ENCODE measurements around the gene HCAR1.
"Not testable (repeated sequence)": the region's sequence is repeated elsewhere in the genome, so short reads cannot be mapped to it uniquely, and the experiment has no call there.

Gene HCAR1

DNA sequence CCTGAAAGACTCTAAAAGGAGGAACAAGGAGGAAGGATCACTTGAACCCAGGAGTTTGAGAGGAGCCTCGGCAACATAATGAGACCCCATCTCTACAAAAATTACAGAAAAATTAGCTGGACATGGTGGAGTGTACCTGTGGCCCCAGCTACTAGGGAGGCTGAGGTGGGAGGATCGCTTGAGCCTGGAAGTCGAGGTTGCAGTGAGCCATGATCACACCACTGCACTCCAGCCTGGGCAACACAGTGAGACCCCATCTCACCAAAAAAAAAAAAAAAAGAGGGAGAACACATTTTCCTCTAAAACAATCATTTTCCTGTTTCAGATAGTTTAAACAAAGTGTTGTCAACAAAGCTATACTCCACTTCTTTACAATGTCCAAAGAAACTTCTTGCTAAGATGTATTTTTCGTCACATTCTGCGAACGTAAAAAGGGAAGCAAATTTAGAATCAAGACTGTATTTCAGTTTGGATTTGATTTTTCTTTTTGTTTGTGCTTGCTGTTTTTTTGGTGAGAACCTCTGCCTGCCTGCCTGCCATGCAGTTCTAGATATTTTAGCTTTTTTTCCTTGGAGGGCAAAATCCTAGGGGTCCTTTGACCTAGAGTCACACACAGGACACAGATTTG is 5.1 kb downstream of the HCAR1 start:
- in situ Hi-C loops (cut with HindIII; ENCODE audit: low pct_ligation_motif_present, low pct_unique_long_range_greater_than_20kb, low sequenced_read_pairs), result no loop called here
- DNase-seq, result no peak

GRCh38 chr12:122724641-122725243 is 5.9 kb downstream of the HCAR1 start:
- in situ Hi-C loops (cut with HindIII; ENCODE audit: low pct_ligation_motif_present, low pct_unique_long_range_greater_than_20kb, low sequenced_read_pairs), result no loop called here
- DNase-seq, result no peak

- in situ Hi-C loops (cut with HindIII; ENCODE audit: low pct_ligation_motif_present, low pct_unique_long_range_greater_than_20kb, low sequenced_read_pairs), result no loop called here
- no peak for DNase-seq
Measured at GRCh38 chr12:122722387-122722786, 8.3 kb downstream of the HCAR1 start.

DNA sequence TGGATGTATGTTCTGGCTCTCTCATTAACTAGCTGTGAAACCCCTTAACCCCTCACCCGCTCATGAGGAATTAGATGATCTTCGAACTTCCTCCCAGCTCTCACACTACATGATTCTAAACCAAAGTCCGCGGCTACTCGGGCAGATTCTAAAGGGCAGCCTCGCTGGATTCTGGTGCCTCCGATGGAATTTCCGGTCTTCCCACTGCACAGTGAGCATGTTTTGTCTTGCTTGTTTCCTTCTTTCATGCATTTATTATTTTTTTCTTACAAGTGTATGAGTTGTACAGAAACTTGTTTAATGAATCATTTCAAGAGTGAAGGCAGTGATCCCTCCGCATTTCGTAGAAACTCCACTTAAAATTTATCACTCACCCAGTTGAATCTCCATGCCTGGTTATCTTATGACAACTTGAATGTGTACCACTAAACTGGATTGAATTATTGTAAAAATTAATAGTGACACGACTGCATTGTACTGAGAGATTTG is 9.5 kb downstream of the HCAR1 start:
- in situ Hi-C loops (cut with HindIII; ENCODE audit: low pct_ligation_motif_present, low pct_unique_long_range_greater_than_20kb, low sequenced_read_pairs), result no loop called here
- DNase-seq, result no peak

- not testable (repeated sequence) for DNase-seq
Measured at GRCh38 chr12:122716658-122717057, 14.0 kb downstream of the HCAR1 start, which contains the start of gene HCAR3. Gene HCAR3, minus strand, starts transcription at chr12:122716811. Its CDS starts 74 bp downstream, at chr12:122716737.

GRCh38 chr12:122715211-122715610 is 15.4 kb downstream of the HCAR1 start:
- DNase-seq; in situ Hi-C loops (cut with HindIII; ENCODE audit: low pct_ligation_motif_present, low pct_unique_long_range_greater_than_20kb, low sequenced_read_pairs): not testable (repeated sequence)

More at GRCh38 chr12:122716658-122717057, 14.0 kb downstream of the HCAR1 start, which contains the start of gene HCAR3:
- in situ Hi-C loops (cut with HindIII; ENCODE audit: low pct_ligation_motif_present, low pct_unique_long_range_greater_than_20kb, low sequenced_read_pairs), result not testable (repeated sequence)

- in situ Hi-C loops (cut with HindIII; ENCODE audit: low pct_ligation_motif_present, low pct_unique_long_range_greater_than_20kb, low sequenced_read_pairs); DNase-seq: not testable (repeated sequence)
Measured at GRCh38 chr12:122713491-122714188, 17.0 kb downstream of the HCAR1 start.

DNA sequence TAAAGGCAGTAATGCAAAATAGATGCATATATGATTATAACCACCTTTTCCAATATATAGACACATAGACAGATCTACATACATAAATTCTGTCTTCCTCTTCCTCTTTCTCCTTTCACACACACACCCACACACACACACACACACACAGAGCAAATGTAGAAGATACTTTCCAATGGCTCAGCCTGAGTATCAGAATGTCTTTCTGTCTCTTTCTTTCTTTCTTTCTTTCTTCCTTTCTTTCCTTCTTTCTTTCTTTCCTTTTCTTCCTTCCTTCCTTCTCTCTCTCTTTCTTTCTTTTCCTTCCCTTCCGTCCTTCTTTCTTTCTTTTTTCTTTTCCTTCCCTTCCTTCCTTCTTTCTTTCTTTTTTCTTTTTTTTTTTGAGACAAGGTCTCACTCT is 19.4 kb downstream of the HCAR1 start:
- in situ Hi-C loops (cut with HindIII; ENCODE audit: low pct_ligation_motif_present, low pct_unique_long_range_greater_than_20kb, low sequenced_read_pairs), result not testable (repeated sequence)

GRCh38 chr12:122710341-122710740 is 20.3 kb downstream of the HCAR1 start:
- DNase-seq; in situ Hi-C loops (cut with HindIII; ENCODE audit: low pct_ligation_motif_present, low pct_unique_long_range_greater_than_20kb, low sequenced_read_pairs): not testable (repeated sequence)

More for the DNA sequence above, 19.4 kb downstream of the HCAR1 start:
- not testable (repeated sequence) for DNase-seq

GRCh38 chr12:122709287-122709686 is 21.4 kb downstream of the HCAR1 start:
- in situ Hi-C loops (cut with HindIII; ENCODE audit: low pct_ligation_motif_present, low pct_unique_long_range_greater_than_20kb, low sequenced_read_pairs); DNase-seq: not testable (repeated sequence)

- DNase-seq; in situ Hi-C loops (cut with HindIII; ENCODE audit: low pct_ligation_motif_present, low pct_unique_long_range_greater_than_20kb, low sequenced_read_pairs): not testable (repeated sequence)
Measured at GRCh38 chr12:122703841-122704240, 26.8 kb downstream of the HCAR1 start.

GRCh38 chr12:122702890-122703611 is 27.6 kb downstream of the HCAR1 start, which contains the start of gene HCAR2:
Gene HCAR2, minus strand, starts transcription at chr12:122703357. Its CDS starts 74 bp downstream, at chr12:122703283.
- in situ Hi-C loops (cut with HindIII; ENCODE audit: low pct_ligation_motif_present, low pct_unique_long_range_greater_than_20kb, low sequenced_read_pairs); DNase-seq: not testable (repeated sequence)

DNA sequence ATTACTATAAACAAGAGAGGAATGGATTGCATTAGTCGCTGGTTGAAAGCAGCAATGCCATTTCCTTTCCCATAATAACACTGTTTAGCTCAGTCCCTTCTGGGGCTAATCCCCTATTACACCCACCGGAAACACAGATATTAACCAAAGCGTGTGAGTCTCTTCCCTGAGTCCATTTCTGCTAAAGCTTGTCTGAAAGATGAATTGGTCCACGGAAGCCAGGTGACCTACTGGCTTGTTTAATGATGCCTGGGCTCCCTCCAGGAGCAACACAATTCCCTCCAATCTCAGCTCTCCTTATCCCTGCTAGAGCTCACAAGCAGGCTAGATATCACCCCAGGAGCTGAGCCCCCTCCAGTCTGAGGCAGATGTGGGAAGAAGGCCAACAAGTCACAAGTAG is 29.2 kb downstream of the HCAR1 start:
- in situ Hi-C loops (cut with HindIII; ENCODE audit: low pct_ligation_motif_present, low pct_unique_long_range_greater_than_20kb, low sequenced_read_pairs); DNase-seq: not testable (repeated sequence)

DNA sequence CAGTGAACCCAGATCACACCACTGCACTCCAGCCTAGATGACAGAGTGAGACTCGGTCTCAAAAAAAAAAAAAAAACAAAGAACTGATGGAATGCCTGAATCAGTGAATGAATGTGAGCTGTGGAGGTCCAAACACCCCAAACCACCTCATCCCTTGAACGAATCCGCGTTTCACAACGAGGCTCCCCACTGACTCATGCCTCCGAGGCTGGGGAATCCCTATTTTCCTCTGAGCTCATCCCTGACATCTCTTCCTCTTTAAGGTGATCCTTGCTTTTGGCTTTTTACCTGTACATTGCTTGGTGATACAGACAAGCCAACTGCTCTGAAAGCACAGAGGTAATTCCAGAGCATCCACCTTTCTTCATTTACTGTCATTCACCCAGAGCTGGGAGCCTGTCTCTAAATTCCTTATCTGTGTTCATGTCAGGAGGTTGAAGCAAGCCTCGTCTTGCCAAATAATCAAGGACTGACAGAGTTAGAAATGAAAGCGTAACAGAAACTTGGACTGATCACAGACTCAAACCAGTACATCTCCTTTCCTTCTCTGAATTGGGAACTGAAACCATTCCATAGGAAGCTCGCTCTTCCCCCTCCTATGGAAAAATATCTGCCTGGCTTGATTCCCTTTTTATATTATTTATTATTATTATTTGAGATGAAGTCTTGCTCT is 30.5 kb downstream of the HCAR1 start:
- in situ Hi-C loops (cut with HindIII; ENCODE audit: low pct_ligation_motif_present, low pct_unique_long_range_greater_than_20kb, low sequenced_read_pairs); DNase-seq: not testable (repeated sequence)

GRCh38 chr12:122696922-122697321 is 33.7 kb downstream of the HCAR1 start:
- in situ Hi-C loops (cut with HindIII; ENCODE audit: low pct_ligation_motif_present, low pct_unique_long_range_greater_than_20kb, low sequenced_read_pairs); DNase-seq: not testable (repeated sequence)

- in situ Hi-C loops (cut with HindIII; ENCODE audit: low pct_ligation_motif_present, low pct_unique_long_range_greater_than_20kb, low sequenced_read_pairs), result no loop called here
- no peak for DNase-seq
Measured at GRCh38 chr12:122691566-122691965, 39.1 kb downstream of the HCAR1 start.

GRCh38 chr12:122688291-122688690 is 42.4 kb downstream of the HCAR1 start:
- in situ Hi-C loops (cut with HindIII; ENCODE audit: low pct_ligation_motif_present, low pct_unique_long_range_greater_than_20kb, low sequenced_read_pairs), result no loop called here

DNA sequence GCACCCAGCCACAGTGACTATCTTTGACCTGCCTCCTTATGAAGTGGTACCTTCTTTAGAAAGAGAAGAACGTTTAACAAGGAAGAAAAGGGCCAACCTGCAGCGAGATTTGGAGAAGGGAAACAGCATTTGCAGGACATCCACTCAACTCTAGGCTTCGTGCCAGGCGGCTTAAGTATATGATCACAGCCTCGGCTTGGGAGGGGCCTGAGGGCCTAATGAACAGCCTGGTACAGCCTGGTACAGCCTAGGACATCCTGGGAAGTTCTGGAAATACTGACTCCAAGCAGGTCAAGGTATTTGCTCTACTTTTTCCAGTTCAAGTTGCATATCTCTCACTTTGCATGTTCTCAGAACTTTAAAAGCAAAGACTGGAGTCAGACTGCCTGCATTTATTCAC is 43.6 kb downstream of the HCAR1 start:
- in situ Hi-C loops (cut with HindIII; ENCODE audit: low pct_ligation_motif_present, low pct_unique_long_range_greater_than_20kb, low sequenced_read_pairs), result no loop called here
- no peak for DNase-seq

More at GRCh38 chr12:122688291-122688690, 42.4 kb downstream of the HCAR1 start:
- DNase-seq, result no peak

All from ACHN (cell line).